Measurements from ENCODE around the gene TRIM22. TPM values are rescaled to one million over a fixed set of nuclear protein-coding genes. Genes with fewer than 3 reads are reported as not detected.
A peak's percentile ranks its signal among the peaks of the same experiment; 100 is the strongest.
"Not testable (repeated sequence)": the region's sequence is repeated elsewhere in the genome, so short reads cannot be mapped to it uniquely, and the experiment has no call there.

TRIM22 gene
- total and polyA plus RNA-seq, 2 experiments from 2014 or later = 0.32 TPM; not detected in 1

GRCh38 chr11:5684646-5685362, 4.8 kb upstream of the TRIM22 start, which contains the start of gene TRIM5:
Gene TRIM5 (minus strand): TSS chr11:5685074. CDS start chr11:5680177, 4,897 bp downstream.
- Histone ChIP-seq H3K27ac (peak within 1 kb of the TSS; percentile 99), H3K36me3 (peaks cover 1% of the 10 kb centered on the region), H3K4me3 (peak within 1 kb of the TSS; percentile 30), H3K4me1 (ENCODE audit: low read depth) (no peaks in the 10 kb centered on the region), H3K9me3 (ENCODE audit: low read depth) (no peaks in the 10 kb centered on the region), H3K27me3 (no peaks in the 10 kb centered on the region)
- peak; percentile 93 to 98 for DNase-seq (ENCODE audit: low read depth in 1 of 2, low spot score in 1 of 2)
- TF ChIP-seq CTCF (IDR thresholded peaks at IDR 0.05; ENCODE audit: low read depth, low read length) = peak; percentile 73

DNA sequence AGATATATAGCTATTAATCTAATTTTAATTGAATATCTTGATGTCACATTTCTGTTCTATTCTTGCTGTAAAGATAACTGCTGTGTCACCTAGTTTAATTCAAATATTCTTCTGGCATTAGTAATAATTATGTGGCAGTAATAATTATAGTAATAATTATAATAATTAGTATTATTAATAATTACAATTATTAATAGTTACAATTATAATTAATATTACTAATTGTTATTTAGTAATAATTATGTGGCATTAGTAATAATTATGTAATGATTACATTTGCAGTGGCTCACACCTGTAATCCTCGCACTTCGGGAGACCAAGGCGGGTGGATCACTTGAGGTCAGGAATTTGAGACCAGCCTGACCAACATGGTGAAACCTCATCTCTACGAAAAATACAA, 3.2 kb upstream of the TRIM22 start:
- Histone ChIP-seq H3K27me3 (no peaks in the 10 kb centered on the region), H3K4me1 (ENCODE audit: low read depth) (no peaks in the 10 kb centered on the region), H3K36me3 (no peaks in the 10 kb centered on the region), H3K9me3 (ENCODE audit: low read depth) (no peaks in the 10 kb centered on the region), H3K4me3 (no peak overlapping the region), H3K27ac (no peak overlapping the region)
- no peak for TF ChIP-seq CTCF (IDR thresholded peaks at IDR 0.05; ENCODE audit: low read depth, low read length)
- no peak for DNase-seq (ENCODE audit: low read depth in 1 of 2, low spot score in 1 of 2)

GRCh38 chr11:5688482-5688881, 1.1 kb upstream of the TRIM22 start:
- Histone ChIP-seq H3K4me3 (no peak overlapping the region), H3K9me3 (ENCODE audit: low read depth) (no peaks in the 10 kb centered on the region), H3K4me1 (ENCODE audit: low read depth) (no peaks in the 10 kb centered on the region), H3K36me3 (no peaks in the 10 kb centered on the region), H3K27ac (no peak overlapping the region), H3K27me3 (no peaks in the 10 kb centered on the region)
- no peak for DNase-seq (ENCODE audit: low read depth in 1 of 2, low spot score in 1 of 2)
- TF ChIP-seq CTCF (IDR thresholded peaks at IDR 0.05; ENCODE audit: low read depth, low read length) = no peak

DNA sequence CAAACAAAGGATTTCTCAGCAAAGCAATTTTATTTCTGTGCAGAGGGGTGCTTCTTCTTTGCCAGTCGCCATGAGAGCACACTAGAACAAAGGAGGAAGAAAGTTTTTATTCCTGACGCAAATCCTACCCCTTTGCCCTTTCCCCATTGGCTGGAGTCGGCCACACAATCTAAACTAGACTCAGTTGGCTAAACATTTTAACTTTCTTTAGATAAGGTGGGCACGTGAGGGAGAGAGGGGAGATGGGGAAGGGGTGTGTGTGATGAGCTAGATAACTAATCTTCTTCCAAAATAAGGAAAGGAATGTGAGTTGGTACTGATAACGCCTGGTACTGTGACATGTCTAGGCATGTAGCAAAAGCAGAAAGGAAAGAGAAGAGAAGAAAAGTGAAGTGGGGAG, 626 bp downstream of the TRIM22 start:
- H3K27me3 ChIP-seq = no peaks in the 10 kb centered on the region
- no peak for TF ChIP-seq CTCF (IDR thresholded peaks at IDR 0.05; ENCODE audit: low read depth, low read length)
- DNase-seq (ENCODE audit: low read depth in 1 of 2, low spot score in 1 of 2) = peak in 1 of 2 donors; percentile 52

GRCh38 chr11:5690736-5691135, 1.1 kb downstream of the TRIM22 start:
- no peaks in the 10 kb centered on the region for H3K36me3 ChIP-seq
- no peaks in the 10 kb centered on the region for H3K4me1 ChIP-seq (ENCODE audit: low read depth)
- DNase-seq (ENCODE audit: low read depth in 1 of 2, low spot score in 1 of 2) = peak in 1 of 2 donors; percentile 46
- no peak overlapping the region for H3K27ac ChIP-seq
- no peaks in the 10 kb centered on the region for H3K9me3 ChIP-seq (ENCODE audit: low read depth)
- no peak for TF ChIP-seq CTCF (IDR thresholded peaks at IDR 0.05; ENCODE audit: low read depth, low read length)
- H3K4me3 ChIP-seq = no peak overlapping the region
- no peaks in the 10 kb centered on the region for H3K27me3 ChIP-seq

More for the DNA sequence above, 626 bp downstream of the TRIM22 start:
- H3K36me3 ChIP-seq = no peaks in the 10 kb centered on the region
- H3K4me1 ChIP-seq (ENCODE audit: low read depth) = no peaks in the 10 kb centered on the region
- H3K9me3 ChIP-seq (ENCODE audit: low read depth) = no peaks in the 10 kb centered on the region
- no peak overlapping the region for H3K27ac ChIP-seq
- H3K4me3 ChIP-seq = no peak overlapping the region

DNA sequence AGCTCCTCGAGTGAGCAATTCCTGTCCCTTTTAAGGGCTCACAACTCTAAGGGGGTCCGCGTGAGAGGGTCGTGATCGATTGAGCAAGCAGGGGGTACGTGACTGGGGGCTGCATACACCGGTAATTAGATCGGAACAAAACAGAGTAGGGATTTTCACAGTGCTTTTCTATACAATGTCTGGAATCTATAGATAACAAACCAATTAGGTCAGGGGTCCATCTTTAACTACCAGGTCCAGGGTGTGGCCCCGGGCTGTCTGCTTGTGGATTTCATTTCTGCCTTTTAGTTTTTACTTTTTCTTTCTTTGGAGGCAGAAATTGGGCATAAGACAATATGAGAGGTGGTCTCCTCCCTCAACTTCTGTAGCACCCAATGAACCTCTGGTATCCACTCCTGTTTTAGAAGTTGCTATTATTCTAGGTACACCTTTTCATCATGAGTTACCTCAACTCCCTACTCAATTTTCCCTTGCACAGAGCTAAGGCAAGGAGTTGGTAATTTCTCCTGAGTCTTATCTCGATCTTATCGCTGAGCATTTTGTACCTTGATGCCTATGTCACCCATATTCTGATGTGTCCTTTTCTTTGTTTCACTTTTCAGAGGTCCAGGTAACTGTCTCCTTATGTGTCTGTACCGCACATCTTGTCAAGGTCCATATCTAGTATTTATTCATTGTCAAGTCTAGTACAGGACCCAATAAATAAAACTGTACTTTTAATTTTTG, 1.8 kb downstream of the TRIM22 start:
- H3K4me1 ChIP-seq (ENCODE audit: low read depth); H3K36me3 ChIP-seq; H3K9me3 ChIP-seq (ENCODE audit: low read depth); H3K27ac ChIP-seq; H3K27me3 ChIP-seq; H3K4me3 ChIP-seq; DNase-seq (ENCODE audit: low read depth in 1 of 2, low spot score in 1 of 2): not testable (repeated sequence)

All from cardiac muscle cell (in vitro differentiated cells and primary cell).